ENCODE measurements around the gene FAM186B.

The FAM186B gene

DNA sequence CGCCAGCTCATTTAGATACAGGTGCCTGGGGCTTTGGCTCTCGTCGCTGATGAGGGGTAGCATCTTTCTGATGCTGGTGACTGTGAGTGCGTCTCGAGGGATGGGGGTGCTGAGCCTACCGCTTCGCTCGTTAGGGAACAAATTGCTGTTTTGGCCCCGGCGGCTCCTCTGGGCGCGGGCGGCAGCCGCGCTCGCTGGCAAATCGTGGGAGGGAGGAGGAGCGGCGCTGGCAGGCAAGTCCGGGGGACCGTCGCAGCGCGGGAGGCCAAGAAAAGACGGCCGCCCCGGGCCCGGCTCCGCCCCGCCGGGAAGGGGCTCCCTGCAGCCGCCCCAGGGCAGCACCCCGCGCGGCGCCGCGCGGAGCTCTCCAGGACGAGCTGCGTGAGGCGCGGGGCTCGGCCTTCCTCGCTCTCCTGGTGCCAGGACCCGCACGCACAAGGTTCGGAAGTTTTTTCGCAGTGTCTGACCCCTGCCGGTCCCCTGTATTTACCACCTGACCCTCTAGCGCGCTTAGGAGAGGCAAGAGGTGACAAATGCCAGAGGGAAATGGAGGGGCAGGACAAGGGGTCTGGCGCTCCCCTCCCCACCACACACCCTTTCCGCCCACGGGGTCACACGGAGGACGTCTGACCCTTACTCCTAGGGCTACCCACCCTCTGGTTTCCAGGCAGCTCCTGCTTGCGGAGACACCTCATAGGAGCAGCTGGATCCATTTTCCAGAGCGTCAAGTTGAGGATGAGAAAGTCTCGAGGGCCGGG, 67.5 kb downstream of the FAM186B start:
- peak in 2 of 14 donors; percentile 17 to 30 for DNase-seq
